Liver (tissue), 9 donors: Measurements from ENCODE around the gene IGDCC3. TPM values are rescaled to one million over a fixed set of nuclear protein-coding genes. Genes with fewer than 3 reads are reported as not detected.
A peak's percentile ranks its signal among the peaks of the same experiment; 100 is the strongest.

Experiments
- DNase-seq: peaks from one replicate; pipeline ENCODE4 v3.0.0-alpha.2; 2017; ENCODE audit warnings: low spot score
- H3K27ac ChIP-seq, 2 donors: one replicate each; pipeline ENCODE4 v1.7.0; 2013; ENCODE audit warnings: inconsistent platforms in 2 of 2, low read length in 2 of 2, control low read depth in 1 of 2, low read depth in 1 of 2, mild to moderate bottlenecking in 1 of 2
- H3K27me3 ChIP-seq, 4 donors: one replicate each; pipeline versions ENCODE4 v1.6.1 to v1.7.0; 2013; ENCODE audit warnings: low read length in 3 of 4, inconsistent platforms in 1 of 4, mild to moderate bottlenecking in 1 of 4, moderate library complexity in 1 of 4; ENCODE audit not compliant: control insufficient read depth in 4 of 4, insufficient read depth in 4 of 4
- H3K36me3 ChIP-seq, 4 donors: one replicate each; pipeline versions ENCODE4 v1.6.1 to v1.7.0; 2013; ENCODE audit warnings: low read length in 3 of 4, mild to moderate bottlenecking in 3 of 4, low read depth in 1 of 4, moderate library complexity in 1 of 4; ENCODE audit not compliant: control insufficient read depth in 4 of 4, insufficient read depth in 3 of 4
- H3K4me1 ChIP-seq, 4 donors: one replicate each; pipeline versions ENCODE4 v1.6.1 to v1.7.0; 2013; ENCODE audit warnings: low read length in 3 of 4, mild to moderate bottlenecking in 3 of 4, moderate library complexity in 1 of 4; ENCODE audit not compliant: control insufficient read depth in 4 of 4, insufficient read depth in 4 of 4
- H3K4me3 ChIP-seq, 3 donors: one replicate each; pipeline versions ENCODE4 v1.6.1 to v1.7.0; 2013; ENCODE audit warnings: low read length in 3 of 3, control low read depth in 1 of 3, low read depth in 1 of 3, mild to moderate bottlenecking in 1 of 3
- H3K9ac ChIP-seq, 2 donors: one replicate each; pipeline ENCODE4 v1.7.0; 2013; ENCODE audit warnings: low read length in 2 of 2, mild to moderate bottlenecking in 2 of 2, moderate library complexity in 2 of 2, control low read depth in 1 of 2, low read depth in 1 of 2
- H3K9me3 ChIP-seq, 4 donors: one replicate each; pipeline versions ENCODE4 v1.6.1 to v1.7.0; 2013; ENCODE audit warnings: low read length in 3 of 4; ENCODE audit not compliant: control insufficient read depth in 4 of 4
- EGR1 ChIP-seq, 2 donors: IDR thresholded peaks; 2 replicates each; pipeline ENCODE4 v1.6.1; 2016 to 2018; ENCODE audit warnings: antibody characterized with exemption in 2 of 2, low read depth in 2 of 2
- HNF4A ChIP-seq, 2 donors: conservative IDR thresholded peaks; 2 replicates each; pipeline ENCODE4 v1.6.1; 2016; ENCODE audit warnings: antibody characterized with exemption in 2 of 2, mild to moderate bottlenecking in 2 of 2
- NR2F2 ChIP-seq: IDR thresholded peaks from 2 replicates; pipeline ENCODE4 v1.6.1; 2016; ENCODE audit warnings: antibody characterized with exemption
- RAD21 ChIP-seq, 2 donors: IDR thresholded peaks; 2 replicates each; pipeline ENCODE4 v1.6.1; 2016; ENCODE audit warnings: antibody characterized with exemption in 2 of 2, mild to moderate bottlenecking in 2 of 2
- SP1 ChIP-seq: IDR thresholded peaks from 2 replicates; pipeline ENCODE4 v1.6.1; 2018; ENCODE audit warnings: antibody characterized with exemption, mild to moderate bottlenecking
- YY1 ChIP-seq: IDR thresholded peaks from 2 replicates; pipeline ENCODE4 v1.6.1; 2016; ENCODE audit warnings: antibody characterized with exemption, mild to moderate bottlenecking
- WGBS: extraction: QIAGEN DNeasy Blood & Tissue Kit; methylation state at CpG from one replicate; pipeline ENCODE4 v1.1.7; 2013; 5-methylcytosine and 5-hydroxymethylcytosine counted together
- polyA plus RNA-seq, 2 donors: library from polyadenylated mRNA; stranded (reverse) in 1 of 2; unstranded in 1 of 2; fragments of 200-250 nt in 1 of 2; fragments of >200 nt in 1 of 2; fragmentation: Nextera tagmentation in 1 of 2; extraction: Ambion mirVana in 1 of 2; gene quantifications; one replicate each; pipeline versions ENCODE4 v1.2.1 to v1.2.3, GENCODE V29; 2013 to 2015
- total RNA-seq, 2 donors: library from RNA; depleted of rRNA; stranded (reverse); fragments of >200 nt; gene quantifications; one replicate each; pipeline ENCODE4 v1.2.3, GENCODE V29; 2014
- TF ChIP-seq, protein P1 (sequence below): IDR thresholded peaks from 2 replicates; pipeline ENCODE4 v1.6.1; 2016; ENCODE audit warnings: antibody characterized with exemption
- TF ChIP-seq, protein P2 (sequence below): IDR thresholded peaks from 2 replicates; pipeline ENCODE4 v1.6.1; 2016; ENCODE audit warnings: antibody characterized with exemption
- TF ChIP-seq, protein P3 (sequence below): fragments of 150-350 bp; IDR thresholded peaks from 2 replicates; pipeline ENCODE4 v1.5.1; 2017; ENCODE audit warnings: improper control_type of control experiment, low read depth, low read length; ENCODE audit not compliant: missing input control
- TF ChIP-seq, protein P4 (sequence below): IDR thresholded peaks from 2 replicates; pipeline ENCODE4 v1.6.1; 2016; ENCODE audit warnings: antibody characterized with exemption, mild to moderate bottlenecking
- TF ChIP-seq, protein P5 (sequence below): IDR thresholded peaks from 2 replicates; pipeline ENCODE4 v1.6.1; 2016; ENCODE audit warnings: antibody characterized with exemption
- donor health status: healthy.
- donor health status: healthy.
- donor health status: healthy.
- donor health status: healthy.
- donor health status: healthy.

Gene IGDCC3
- total and polyA plus RNA-seq, 4 donors = 1.5 TPM; not detected in 3

DNA sequence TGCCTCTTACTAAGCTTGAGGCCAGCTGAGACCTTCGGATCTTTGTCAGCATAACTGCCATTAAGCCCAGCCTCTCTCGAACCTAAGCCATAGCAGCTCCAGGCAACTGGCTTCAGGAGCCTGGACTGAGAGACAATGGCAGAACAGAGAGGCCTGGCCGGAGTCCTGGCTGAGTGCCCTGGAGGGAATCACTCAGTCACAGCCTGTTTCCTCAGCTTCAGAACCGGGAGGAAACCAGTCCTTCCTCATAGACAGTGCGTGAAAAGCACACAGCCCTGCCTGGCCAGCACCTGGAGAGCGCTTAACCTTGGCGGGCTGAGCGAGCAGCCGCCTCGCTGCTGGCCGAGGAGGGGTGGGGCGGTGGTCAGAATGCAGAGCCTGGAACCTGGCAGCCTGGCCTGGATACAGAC, 51.7 kb downstream of the IGDCC3 start:
- no peaks in the 10 kb centered on the region for H3K9me3 ChIP-seq
- no peak for DNase-seq
- no peaks in the 10 kb centered on the region for H3K4me1 ChIP-seq
- TF ChIP-seq HNF4A (conservative IDR thresholded peaks at IDR 0.05) (no peak), YY1 (no peak), SP1 (no peak), NR2F2 (no peak), RAD21 (IDR thresholded peaks at IDR 0.05) (no peak)
- TF ChIP-seq, protein P1, sequence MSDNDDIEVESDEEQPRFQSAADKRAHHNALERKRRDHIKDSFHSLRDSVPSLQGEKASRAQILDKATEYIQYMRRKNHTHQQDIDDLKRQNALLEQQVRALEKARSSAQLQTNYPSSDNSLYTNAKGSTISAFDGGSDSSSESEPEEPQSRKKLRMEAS = no peak
- TF ChIP-seq, protein P2, sequence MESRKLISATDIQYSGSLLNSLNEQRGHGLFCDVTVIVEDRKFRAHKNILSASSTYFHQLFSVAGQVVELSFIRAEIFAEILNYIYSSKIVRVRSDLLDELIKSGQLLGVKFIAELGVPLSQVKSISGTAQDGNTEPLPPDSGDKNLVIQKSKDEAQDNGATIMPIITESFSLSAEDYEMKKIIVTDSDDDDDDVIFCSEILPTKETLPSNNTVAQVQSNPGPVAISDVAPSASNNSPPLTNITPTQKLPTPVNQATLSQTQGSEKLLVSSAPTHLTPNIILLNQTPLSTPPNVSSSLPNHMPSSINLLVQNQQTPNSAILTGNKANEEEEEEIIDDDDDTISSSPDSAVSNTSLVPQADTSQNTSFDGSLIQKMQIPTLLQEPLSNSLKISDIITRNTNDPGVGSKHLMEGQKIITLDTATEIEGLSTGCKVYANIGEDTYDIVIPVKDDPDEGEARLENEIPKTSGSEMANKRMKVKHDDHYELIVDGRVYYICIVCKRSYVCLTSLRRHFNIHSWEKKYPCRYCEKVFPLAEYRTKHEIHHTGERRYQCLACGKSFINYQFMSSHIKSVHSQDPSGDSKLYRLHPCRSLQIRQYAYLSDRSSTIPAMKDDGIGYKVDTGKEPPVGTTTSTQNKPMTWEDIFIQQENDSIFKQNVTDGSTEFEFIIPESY = no peak
- TF ChIP-seq, protein P3, sequence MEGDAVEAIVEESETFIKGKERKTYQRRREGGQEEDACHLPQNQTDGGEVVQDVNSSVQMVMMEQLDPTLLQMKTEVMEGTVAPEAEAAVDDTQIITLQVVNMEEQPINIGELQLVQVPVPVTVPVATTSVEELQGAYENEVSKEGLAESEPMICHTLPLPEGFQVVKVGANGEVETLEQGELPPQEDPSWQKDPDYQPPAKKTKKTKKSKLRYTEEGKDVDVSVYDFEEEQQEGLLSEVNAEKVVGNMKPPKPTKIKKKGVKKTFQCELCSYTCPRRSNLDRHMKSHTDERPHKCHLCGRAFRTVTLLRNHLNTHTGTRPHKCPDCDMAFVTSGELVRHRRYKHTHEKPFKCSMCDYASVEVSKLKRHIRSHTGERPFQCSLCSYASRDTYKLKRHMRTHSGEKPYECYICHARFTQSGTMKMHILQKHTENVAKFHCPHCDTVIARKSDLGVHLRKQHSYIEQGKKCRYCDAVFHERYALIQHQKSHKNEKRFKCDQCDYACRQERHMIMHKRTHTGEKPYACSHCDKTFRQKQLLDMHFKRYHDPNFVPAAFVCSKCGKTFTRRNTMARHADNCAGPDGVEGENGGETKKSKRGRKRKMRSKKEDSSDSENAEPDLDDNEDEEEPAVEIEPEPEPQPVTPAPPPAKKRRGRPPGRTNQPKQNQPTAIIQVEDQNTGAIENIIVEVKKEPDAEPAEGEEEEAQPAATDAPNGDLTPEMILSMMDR = no peak
- TF ChIP-seq, protein P4, sequence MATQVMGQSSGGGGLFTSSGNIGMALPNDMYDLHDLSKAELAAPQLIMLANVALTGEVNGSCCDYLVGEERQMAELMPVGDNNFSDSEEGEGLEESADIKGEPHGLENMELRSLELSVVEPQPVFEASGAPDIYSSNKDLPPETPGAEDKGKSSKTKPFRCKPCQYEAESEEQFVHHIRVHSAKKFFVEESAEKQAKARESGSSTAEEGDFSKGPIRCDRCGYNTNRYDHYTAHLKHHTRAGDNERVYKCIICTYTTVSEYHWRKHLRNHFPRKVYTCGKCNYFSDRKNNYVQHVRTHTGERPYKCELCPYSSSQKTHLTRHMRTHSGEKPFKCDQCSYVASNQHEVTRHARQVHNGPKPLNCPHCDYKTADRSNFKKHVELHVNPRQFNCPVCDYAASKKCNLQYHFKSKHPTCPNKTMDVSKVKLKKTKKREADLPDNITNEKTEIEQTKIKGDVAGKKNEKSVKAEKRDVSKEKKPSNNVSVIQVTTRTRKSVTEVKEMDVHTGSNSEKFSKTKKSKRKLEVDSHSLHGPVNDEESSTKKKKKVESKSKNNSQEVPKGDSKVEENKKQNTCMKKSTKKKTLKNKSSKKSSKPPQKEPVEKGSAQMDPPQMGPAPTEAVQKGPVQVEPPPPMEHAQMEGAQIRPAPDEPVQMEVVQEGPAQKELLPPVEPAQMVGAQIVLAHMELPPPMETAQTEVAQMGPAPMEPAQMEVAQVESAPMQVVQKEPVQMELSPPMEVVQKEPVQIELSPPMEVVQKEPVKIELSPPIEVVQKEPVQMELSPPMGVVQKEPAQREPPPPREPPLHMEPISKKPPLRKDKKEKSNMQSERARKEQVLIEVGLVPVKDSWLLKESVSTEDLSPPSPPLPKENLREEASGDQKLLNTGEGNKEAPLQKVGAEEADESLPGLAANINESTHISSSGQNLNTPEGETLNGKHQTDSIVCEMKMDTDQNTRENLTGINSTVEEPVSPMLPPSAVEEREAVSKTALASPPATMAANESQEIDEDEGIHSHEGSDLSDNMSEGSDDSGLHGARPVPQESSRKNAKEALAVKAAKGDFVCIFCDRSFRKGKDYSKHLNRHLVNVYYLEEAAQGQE = no peak
- TF ChIP-seq, protein P5, sequence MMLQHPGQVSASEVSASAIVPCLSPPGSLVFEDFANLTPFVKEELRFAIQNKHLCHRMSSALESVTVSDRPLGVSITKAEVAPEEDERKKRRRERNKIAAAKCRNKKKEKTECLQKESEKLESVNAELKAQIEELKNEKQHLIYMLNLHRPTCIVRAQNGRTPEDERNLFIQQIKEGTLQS = no peak
- H3K36me3 ChIP-seq = no peaks in the 10 kb centered on the region
- H3K4me3 ChIP-seq = no peak overlapping the region
- no peaks in the 10 kb centered on the region for H3K27me3 ChIP-seq
- H3K27ac ChIP-seq = no peak overlapping the region
- WGBS = 60% methylated on average over 12 of the region's 12 CpGs
- no peak overlapping the region for H3K9ac ChIP-seq

DNA sequence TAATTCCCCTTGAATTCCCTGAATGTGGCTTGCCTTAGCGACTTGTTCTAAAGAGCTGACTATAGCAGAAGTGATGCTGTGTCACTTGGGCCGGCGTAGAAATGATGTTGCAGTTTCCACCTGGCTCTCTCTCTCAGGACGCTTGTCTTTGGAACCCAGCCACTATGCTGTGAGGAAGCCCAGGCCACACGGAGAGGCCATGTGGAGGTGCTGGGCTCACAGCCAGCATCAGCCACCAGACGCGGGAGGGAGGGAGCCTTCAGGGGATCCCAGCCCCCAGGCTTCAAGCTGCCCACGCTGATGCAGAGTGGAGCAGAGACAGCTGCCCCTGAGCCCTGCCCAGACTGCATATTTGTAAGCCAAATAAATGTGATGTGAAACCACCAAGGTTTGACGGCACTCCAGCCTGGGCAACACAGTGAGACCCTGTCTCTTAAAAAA, 54.7 kb downstream of the IGDCC3 start:
- no peak for DNase-seq

More for the DNA sequence above, 54.7 kb downstream of the IGDCC3 start:
- H3K9ac ChIP-seq = no peak overlapping the region
- TF ChIP-seq EGR1 (IDR thresholded peaks at IDR 0.05; ENCODE audit: low read depth in 2 of 2) = no peak
- TF ChIP-seq RAD21 (IDR thresholded peaks at IDR 0.05) = peak in 1 of 2 donors; percentile 17
- H3K27ac ChIP-seq = no peak overlapping the region
- H3K27me3 ChIP-seq = no peaks in the 10 kb centered on the region
- H3K4me1 ChIP-seq = no peaks in the 10 kb centered on the region
- no peaks in the 10 kb centered on the region for H3K36me3 ChIP-seq
- WGBS = 19% methylated on average over 9 of the region's 9 CpGs
- H3K9me3 ChIP-seq = no peaks in the 10 kb centered on the region
- no peak overlapping the region for H3K4me3 ChIP-seq
